ENCODE measurements around the gene IPPK.

DNA sequence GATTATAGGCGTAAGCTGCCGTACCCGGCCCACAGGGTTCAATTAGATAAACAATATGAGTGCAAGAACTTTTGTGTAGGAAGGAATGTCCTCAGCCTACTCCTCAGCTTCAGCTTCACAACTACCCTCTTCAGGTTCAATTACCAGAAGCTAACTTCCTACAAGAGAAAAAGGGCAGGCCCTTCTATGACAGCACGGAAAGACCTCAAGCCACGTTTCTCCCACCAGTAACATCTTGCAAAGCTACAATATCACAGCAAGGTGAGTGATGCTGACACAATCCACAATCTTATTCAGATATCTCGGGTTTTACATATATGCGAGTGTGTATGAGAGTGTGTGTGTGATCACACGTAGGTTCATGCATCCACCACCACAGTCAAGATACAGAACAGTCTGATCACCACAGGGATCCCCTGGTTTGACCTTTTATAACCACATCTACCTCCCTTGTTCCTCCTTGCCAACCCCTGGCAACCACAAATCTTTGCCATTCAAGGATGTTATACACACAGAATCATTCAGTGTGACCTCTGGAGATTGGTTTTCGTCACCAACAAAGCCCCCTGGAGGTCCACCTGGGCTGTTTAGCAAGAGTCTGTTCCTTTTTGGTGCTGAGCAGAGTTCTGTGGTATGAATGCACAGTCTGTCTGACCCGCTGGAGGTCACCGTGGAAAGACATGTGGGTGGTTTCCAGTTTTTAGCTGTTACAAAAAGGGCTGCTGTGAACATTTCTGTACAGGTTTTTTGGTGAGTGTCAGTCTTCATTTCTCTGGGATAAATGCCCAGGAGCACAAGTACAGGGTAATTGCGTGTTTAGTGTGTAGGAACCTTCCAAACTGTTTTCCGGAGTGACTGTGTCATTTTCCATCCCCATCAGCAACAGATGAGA, 38.2 kb downstream of the IPPK start:
- TF ChIP-seq, protein P1, sequence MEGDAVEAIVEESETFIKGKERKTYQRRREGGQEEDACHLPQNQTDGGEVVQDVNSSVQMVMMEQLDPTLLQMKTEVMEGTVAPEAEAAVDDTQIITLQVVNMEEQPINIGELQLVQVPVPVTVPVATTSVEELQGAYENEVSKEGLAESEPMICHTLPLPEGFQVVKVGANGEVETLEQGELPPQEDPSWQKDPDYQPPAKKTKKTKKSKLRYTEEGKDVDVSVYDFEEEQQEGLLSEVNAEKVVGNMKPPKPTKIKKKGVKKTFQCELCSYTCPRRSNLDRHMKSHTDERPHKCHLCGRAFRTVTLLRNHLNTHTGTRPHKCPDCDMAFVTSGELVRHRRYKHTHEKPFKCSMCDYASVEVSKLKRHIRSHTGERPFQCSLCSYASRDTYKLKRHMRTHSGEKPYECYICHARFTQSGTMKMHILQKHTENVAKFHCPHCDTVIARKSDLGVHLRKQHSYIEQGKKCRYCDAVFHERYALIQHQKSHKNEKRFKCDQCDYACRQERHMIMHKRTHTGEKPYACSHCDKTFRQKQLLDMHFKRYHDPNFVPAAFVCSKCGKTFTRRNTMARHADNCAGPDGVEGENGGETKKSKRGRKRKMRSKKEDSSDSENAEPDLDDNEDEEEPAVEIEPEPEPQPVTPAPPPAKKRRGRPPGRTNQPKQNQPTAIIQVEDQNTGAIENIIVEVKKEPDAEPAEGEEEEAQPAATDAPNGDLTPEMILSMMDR (IDR thresholded peaks at IDR 0.05): no peak
- TF ChIP-seq POLR2A (IDR thresholded peaks at IDR 0.05): no peak
- no peak for TF ChIP-seq POLR2AphosphoS5 (IDR thresholded peaks at IDR 0.05)
